ENCODE measurements around the gene RTKN. TPM values are rescaled to one million over a fixed set of nuclear protein-coding genes. Genes with fewer than 3 reads are reported as not detected.
A peak's percentile ranks its signal among the peaks of the same experiment; 100 is the strongest.

Gene RTKN
- total and polyA plus RNA-seq, 9 of the 15 experiments (the other 6 are each of a cell fraction or from before 2014, with no cell fraction given) = 0.14 to 6.9 (median 3.6) TPM

GRCh38 chr2:74454654-74455511, 13.1 kb upstream of the RTKN start, which contains the start of gene INO80B (continued):
- TF ChIP-seq GTF3C2 (IDR thresholded peaks at IDR 0.05; ENCODE audit: borderline replicate concordance, extremely low read depth, insufficient read length) = no peak
- TF ChIP-seq STAT5B (CRISPR knock-in tag; IDR thresholded peaks at IDR 0.05) = no peak
- no peak for TF ChIP-seq ZNF668 (CRISPR knock-in tag; IDR thresholded peaks at IDR 0.05)
- TF ChIP-seq, protein P1, sequence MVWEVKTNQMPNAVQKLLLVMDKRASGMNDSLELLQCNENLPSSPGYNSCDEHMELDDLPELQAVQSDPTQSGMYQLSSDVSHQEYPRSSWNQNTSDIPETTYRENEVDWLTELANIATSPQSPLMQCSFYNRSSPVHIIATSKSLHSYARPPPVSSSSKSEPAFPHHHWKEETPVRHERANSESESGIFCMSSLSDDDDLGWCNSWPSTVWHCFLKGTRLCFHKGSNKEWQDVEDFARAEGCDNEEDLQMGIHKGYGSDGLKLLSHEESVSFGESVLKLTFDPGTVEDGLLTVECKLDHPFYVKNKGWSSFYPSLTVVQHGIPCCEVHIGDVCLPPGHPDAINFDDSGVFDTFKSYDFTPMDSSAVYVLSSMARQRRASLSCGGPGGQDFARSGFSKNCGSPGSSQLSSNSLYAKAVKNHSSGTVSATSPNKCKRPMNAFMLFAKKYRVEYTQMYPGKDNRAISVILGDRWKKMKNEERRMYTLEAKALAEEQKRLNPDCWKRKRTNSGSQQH (CRISPR knock-in tag; IDR thresholded peaks at IDR 0.05) = no peak
- no peak for TF ChIP-seq PPARD (CRISPR knock-in tag; IDR thresholded peaks at IDR 0.05)
- TF ChIP-seq, protein P2, sequence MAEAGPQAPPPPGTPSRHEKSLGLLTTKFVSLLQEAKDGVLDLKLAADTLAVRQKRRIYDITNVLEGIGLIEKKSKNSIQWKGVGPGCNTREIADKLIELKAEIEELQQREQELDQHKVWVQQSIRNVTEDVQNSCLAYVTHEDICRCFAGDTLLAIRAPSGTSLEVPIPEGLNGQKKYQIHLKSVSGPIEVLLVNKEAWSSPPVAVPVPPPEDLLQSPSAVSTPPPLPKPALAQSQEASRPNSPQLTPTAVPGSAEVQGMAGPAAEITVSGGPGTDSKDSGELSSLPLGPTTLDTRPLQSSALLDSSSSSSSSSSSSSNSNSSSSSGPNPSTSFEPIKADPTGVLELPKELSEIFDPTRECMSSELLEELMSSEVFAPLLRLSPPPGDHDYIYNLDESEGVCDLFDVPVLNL (CRISPR knock-in tag; IDR thresholded peaks at IDR 0.05; ENCODE audit: low read depth) = no peak
- TF ChIP-seq SETDB1 (IDR thresholded peaks at IDR 0.05; ENCODE audit: low read length) = peak; percentile 34
- no peak for TF ChIP-seq DNMT1 (IDR thresholded peaks at IDR 0.05)
- no peak for TF ChIP-seq PHF21A (IDR thresholded peaks at IDR 0.05; ENCODE audit: borderline replicate concordance, low read depth)
- TF ChIP-seq, protein P3, sequence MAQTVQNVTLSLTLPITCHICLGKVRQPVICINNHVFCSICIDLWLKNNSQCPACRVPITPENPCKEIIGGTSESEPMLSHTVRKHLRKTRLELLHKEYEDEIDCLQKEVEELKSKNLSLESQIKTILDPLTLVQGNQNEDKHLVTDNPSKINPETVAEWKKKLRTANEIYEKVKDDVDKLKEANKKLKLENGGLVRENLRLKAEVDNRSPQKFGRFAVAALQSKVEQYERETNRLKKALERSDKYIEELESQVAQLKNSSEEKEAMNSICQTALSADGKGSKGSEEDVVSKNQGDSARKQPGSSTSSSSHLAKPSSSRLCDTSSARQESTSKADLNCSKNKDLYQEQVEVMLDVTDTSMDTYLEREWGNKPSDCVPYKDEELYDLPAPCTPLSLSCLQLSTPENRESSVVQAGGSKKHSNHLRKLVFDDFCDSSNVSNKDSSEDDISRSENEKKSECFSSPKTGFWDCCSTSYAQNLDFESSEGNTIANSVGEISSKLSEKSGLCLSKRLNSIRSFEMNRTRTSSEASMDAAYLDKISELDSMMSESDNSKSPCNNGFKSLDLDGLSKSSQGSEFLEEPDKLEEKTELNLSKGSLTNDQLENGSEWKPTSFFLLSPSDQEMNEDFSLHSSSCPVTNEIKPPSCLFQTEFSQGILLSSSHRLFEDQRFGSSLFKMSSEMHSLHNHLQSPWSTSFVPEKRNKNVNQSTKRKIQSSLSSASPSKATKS (CRISPR knock-in tag; IDR thresholded peaks at IDR 0.05) = no peak
- TF ChIP-seq NEUROD1 (IDR thresholded peaks at IDR 0.05; ENCODE audit: borderline replicate concordance, low read depth, low read length, partially characterized antibody) = peak; percentile 84
- TF ChIP-seq ZNF24 (IDR thresholded peaks at IDR 0.05) = no peak
- TF ChIP-seq FOXJ2 (tag; IDR thresholded peaks at IDR 0.05) = peak; percentile 61; the same call in 1 of the 2 replicates
- TF ChIP-seq GABPA (tag; conservative IDR thresholded peaks at IDR 0.05; ENCODE audit: low read depth) = peak; percentile 100
- TF ChIP-seq KAT7 (CRISPR knock-in tag; IDR thresholded peaks at IDR 0.05; ENCODE audit: borderline replicate concordance) = peak; percentile 50; the same call in 1 of the 2 replicates
- TF ChIP-seq MYBL2 (IDR thresholded peaks at IDR 0.05; ENCODE audit: low read depth) = no peak
- TF ChIP-seq MYBL2 (CRISPR knock-in tag; IDR thresholded peaks at IDR 0.05; ENCODE audit: borderline replicate concordance) = no peak

Data from K562 (cell line).